ENCODE measurements around the gene TMA7.
"Not testable (repeated sequence)": the region's sequence is repeated elsewhere in the genome, so short reads cannot be mapped to it uniquely, and the experiment has no call there.

Gene TMA7

DNA sequence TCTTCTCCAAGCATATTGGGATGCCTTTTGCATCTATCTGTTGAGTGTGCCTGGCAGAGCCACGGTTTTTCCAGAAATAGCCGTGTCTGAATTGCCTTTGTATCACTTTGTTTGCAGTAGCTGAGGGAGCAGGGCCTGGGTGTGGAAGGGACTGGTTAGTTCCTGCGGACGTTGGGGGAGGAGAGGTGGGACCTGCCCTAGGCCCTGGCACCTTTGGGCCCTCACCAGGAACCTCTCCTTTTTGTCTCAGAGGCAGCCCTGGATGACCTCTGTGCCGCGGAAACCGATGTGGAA is 25.1 kb downstream of the TMA7 start:
- Mint-ChIP-seq H3K4me3 (peak overlapping the region; percentile 94), H3K4me1 (peaks cover 54% of the 10 kb centered on the region), H3K27ac (peak overlapping the region; percentile 95), H3K27me3 (no peaks in the 10 kb centered on the region), H3K36me3 (peaks cover 7% of the 10 kb centered on the region), H3K9me3 (no peaks in the 10 kb centered on the region)

DNA sequence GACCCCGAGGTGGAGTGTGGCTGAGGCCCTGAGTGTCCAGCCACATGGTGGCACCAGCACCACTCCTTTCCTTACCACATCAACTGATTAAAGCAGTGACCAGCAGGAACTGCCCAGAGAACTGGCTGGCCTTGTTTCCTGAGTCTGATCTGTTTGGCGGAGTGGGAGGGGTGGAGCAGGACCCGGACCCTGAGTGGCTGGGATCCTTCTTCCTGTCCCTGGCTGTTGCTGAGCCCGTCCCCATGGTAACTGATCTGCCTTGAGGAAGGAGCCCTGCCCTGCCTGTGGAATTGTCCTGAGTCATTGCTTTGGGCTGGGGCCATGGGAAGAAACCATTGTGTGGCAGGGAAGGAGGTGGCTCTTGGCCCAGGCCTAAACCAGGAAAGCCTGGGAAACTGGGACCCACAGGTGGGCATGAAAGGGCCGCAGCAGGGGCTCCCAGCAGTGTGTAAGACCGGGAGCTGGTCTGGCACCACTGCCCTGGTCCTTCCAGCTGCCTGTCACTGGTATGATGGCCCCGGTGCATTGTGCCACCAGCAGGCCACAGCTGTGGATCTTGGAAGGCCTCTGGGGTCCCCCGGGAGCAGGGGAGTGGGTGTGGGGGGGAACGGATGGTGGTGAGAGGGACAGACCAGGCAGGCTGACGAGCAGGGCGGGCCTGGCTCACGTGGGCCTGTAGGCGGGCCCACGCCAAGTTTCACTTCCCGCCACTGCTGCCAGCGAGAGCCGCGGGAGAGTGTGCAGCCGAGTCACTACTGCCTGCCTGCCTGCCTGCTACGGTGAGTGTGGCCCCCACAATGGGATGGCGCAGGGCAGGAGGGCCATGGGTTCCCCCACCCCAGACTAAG is 25.7 kb downstream of the TMA7 start:
- peaks cover 54% of the 10 kb centered on the region for H3K4me1 Mint-ChIP-seq
- no peaks in the 10 kb centered on the region for H3K27me3 Mint-ChIP-seq
- H3K9me3 Mint-ChIP-seq: no peaks in the 10 kb centered on the region
- H3K27ac Mint-ChIP-seq: peak overlapping the region; percentile 95
- H3K4me3 Mint-ChIP-seq: peak overlapping the region; percentile 94
- peaks cover 5% of the 10 kb centered on the region for H3K36me3 Mint-ChIP-seq

GRCh38 chr3:48466386-48467109 is 26.5 kb downstream of the TMA7 start:
- Mint-ChIP-seq H3K4me3 (peak overlapping the region; percentile 94), H3K4me1 (peaks cover 54% of the 10 kb centered on the region), H3K36me3 (peaks cover 3% of the 10 kb centered on the region), H3K27ac (peak overlapping the region; percentile 95), H3K27me3 (no peaks in the 10 kb centered on the region), H3K9me3 (no peaks in the 10 kb centered on the region)

- peak overlapping the region; percentile 94 for H3K4me3 Mint-ChIP-seq
- no peaks in the 10 kb centered on the region for H3K27me3 Mint-ChIP-seq
- peak overlapping the region; percentile 95 for H3K27ac Mint-ChIP-seq
- H3K9me3 Mint-ChIP-seq: no peaks in the 10 kb centered on the region
- H3K4me1 Mint-ChIP-seq: peaks cover 54% of the 10 kb centered on the region
- peaks cover 3% of the 10 kb centered on the region for H3K36me3 Mint-ChIP-seq
Measured at GRCh38 chr3:48467110-48467454, 27.0 kb downstream of the TMA7 start.

DNA sequence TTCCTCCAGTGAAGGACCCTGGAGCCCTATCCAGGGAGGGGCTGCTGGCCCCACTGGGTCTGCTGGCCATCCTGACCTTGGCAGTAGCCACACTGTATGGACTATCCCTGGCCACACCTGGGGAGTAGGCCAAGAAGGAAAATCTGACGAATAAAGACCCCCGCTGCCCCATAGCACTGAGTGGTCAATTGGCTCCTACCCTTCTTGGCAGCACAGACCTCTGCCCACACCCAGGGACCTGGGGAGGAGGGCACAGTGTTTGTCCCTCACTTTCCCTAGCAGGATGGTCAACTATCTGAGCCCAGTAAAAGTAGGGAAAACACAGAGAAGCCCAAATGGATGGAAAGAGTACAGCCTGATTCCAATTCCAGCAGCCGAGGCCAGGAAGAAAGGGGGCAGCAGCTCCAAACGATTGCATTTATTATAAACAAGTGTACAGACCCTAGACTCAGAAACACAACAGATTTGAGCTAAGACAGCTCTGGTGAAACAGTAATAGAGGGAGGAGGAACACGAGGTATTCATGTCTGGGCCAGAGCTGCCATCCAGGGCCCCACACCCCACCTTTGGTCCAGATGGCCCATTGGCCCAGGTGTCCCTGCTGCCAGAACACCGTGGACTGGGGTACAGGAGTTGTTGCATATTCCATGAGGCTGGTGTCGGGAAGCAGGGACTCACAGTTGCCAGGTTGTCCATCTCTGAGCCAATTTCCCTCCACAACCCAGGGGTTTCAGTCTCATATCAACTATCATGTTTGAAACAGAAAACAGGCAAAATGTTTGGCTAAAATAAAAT is 27.6 kb downstream of the TMA7 start:
- H3K27me3 Mint-ChIP-seq: no peaks in the 10 kb centered on the region
- peaks cover 3% of the 10 kb centered on the region for H3K36me3 Mint-ChIP-seq
- H3K27ac Mint-ChIP-seq: peak overlapping the region; percentile 95
- peaks cover 54% of the 10 kb centered on the region for H3K4me1 Mint-ChIP-seq
- no peaks in the 10 kb centered on the region for H3K9me3 Mint-ChIP-seq
- H3K4me3 Mint-ChIP-seq: peak overlapping the region; percentile 94

DNA sequence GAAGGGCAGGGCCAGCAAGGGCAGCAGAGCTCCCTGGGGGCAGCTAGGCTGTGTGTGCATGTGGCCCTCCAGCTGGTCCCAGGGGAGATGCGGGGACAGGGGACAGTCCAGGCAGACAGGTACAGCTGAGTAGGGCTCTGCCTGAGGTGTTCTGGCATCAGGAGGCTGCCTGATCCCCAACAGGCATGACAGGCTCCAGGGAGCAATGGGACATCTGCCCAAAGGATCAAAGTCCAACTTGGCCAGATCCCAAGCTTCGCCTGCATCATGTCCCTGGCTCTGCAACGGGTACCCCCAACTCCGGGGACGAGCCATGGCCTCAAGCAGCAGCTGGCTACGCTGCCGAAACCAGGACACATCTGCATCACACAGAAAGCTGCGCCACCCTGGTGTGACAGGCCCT is 28.3 kb downstream of the TMA7 start:
- Mint-ChIP-seq H3K4me1 (peaks cover 56% of the 10 kb centered on the region), H3K9me3 (no peaks in the 10 kb centered on the region), H3K27me3 (no peaks in the 10 kb centered on the region), H3K4me3 (peak overlapping the region; percentile 94), H3K36me3 (peaks cover 3% of the 10 kb centered on the region), H3K27ac (peak overlapping the region; percentile 95)

- Mint-ChIP-seq H3K27me3 (no peaks in the 10 kb centered on the region), H3K9me3 (no peaks in the 10 kb centered on the region), H3K27ac (peak overlapping the region; percentile 89), H3K36me3 (peaks cover 3% of the 10 kb centered on the region), H3K4me1 (peaks cover 60% of the 10 kb centered on the region), H3K4me3 (peak overlapping the region; percentile 70)
Measured at GRCh38 chr3:48469046-48469915, 29.2 kb downstream of the TMA7 start.

- Mint-ChIP-seq H3K4me3 (peak overlapping the region; percentile 70), H3K27ac (peak overlapping the region; percentile 89), H3K9me3 (no peaks in the 10 kb centered on the region), H3K4me1 (peaks cover 65% of the 10 kb centered on the region), H3K36me3 (peaks cover 3% of the 10 kb centered on the region), H3K27me3 (no peaks in the 10 kb centered on the region)
Measured at GRCh38 chr3:48470286-48470685, 30.2 kb downstream of the TMA7 start.

DNA sequence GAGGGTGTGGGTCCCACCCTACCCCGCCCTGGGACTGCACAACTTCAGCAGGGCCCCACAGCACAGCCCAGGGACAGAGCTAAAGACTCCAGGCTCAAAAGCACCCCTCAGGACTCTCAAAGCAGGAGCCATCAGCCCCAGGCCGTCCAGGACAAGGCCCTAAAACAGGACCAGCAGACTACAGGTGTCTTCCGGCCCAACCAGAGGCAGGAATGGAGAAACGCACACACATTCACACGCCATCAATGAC is 32.5 kb downstream of the TMA7 start:
- Mint-ChIP-seq H3K36me3 (peaks cover 1% of the 10 kb centered on the region), H3K4me1 (peaks cover 53% of the 10 kb centered on the region), H3K4me3 (peak overlapping the region; percentile 84), H3K27ac (peak overlapping the region; percentile 92), H3K27me3 (no peaks in the 10 kb centered on the region), H3K9me3 (no peaks in the 10 kb centered on the region)

DNA sequence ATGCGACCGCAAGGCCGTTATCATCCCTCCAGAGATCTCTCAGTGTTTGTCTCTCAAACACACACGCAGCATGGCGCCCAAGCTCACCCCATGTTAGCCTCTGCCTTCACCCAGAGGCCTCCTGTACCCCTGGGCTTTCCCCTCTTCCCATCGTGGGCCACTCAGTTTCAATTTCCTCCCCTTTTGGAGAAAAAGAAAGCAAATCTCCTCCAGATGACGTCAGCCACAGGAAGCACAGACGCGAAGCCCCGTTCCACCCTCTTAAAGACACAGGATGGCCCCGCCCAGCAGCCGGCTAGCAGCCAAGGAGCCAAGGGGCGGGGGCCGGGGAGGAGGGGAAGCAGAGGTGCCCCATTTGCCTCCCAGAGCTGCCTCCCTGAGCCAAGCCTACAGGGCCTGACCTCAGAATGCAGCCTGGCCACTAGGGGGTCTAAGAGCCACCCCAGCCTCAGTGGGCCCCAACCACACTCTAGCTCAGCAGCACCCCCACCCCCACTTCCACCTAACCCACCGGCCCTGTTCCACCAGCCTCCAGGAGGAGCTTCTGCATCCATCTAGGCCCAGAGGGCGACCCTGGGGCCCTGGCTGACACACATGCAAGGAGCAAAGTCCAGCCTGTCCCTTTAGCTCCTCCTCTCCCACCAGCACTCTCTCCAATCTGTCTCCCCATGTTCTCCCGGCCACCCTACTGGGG is 33.0 kb downstream of the TMA7 start:
- Mint-ChIP-seq H3K4me1 (peaks cover 53% of the 10 kb centered on the region), H3K27ac (peak overlapping the region; percentile 92), H3K4me3 (peak overlapping the region; percentile 84), H3K36me3 (no peaks in the 10 kb centered on the region), H3K27me3 (no peaks in the 10 kb centered on the region), H3K9me3 (no peaks in the 10 kb centered on the region)

GRCh38 chr3:48473617-48473952 is 33.5 kb downstream of the TMA7 start:
- H3K27me3 Mint-ChIP-seq: no peaks in the 10 kb centered on the region
- H3K4me1 Mint-ChIP-seq: peaks cover 53% of the 10 kb centered on the region
- no peaks in the 10 kb centered on the region for H3K9me3 Mint-ChIP-seq
- H3K4me3 Mint-ChIP-seq: peak overlapping the region; percentile 84
- no peaks in the 10 kb centered on the region for H3K36me3 Mint-ChIP-seq
- peak overlapping the region; percentile 92 for H3K27ac Mint-ChIP-seq

DNA sequence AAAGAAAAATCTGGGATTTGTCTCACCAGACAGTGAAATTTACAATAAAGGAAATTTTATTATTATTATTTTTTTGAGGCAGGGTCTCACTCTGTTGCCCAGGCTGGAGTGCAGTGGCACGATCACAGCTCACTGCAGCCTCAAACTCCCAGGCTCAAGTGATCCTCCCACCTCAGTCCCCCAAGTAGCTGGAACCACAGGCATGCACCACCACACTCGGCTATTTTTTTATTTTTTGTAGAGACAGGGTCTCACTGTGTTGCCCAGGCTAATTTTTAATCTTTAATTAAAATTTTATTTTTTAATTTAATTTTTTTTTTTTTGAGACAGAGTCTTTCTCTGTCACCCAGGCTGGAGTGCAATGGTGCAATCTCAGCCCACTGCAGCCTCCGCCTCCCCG is 34.0 kb downstream of the TMA7 start:
- H3K4me1 Mint-ChIP-seq: peaks cover 53% of the 10 kb centered on the region
- H3K27ac Mint-ChIP-seq, H3K9me3 Mint-ChIP-seq, H3K27me3 Mint-ChIP-seq, H3K36me3 Mint-ChIP-seq, H3K4me3 Mint-ChIP-seq: not testable (repeated sequence)

DNA sequence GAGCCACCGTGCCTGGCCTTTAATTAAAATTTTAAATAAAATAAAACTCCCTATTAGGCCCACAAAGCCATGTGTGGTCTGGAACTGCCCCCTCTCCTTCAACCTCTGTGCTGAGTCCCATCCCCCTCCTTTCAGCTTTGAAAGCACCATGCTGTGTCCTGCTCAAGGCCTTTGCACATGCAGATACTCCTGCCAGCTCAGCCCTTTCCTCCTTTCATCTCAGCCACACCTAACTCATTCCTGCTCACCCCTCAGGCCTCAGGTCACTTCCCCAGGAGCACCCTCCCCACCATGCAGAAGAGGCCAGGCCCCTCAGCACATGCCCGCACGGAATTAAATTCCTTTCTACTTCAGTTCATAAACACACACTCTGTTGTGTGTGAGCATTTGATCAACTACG is 34.6 kb downstream of the TMA7 start:
- H3K27me3 Mint-ChIP-seq: no peaks in the 10 kb centered on the region
- peaks cover 53% of the 10 kb centered on the region for H3K4me1 Mint-ChIP-seq
- no peaks in the 10 kb centered on the region for H3K9me3 Mint-ChIP-seq
- peak overlapping the region; percentile 86 for H3K27ac Mint-ChIP-seq
- H3K36me3 Mint-ChIP-seq: no peaks in the 10 kb centered on the region
- H3K4me3 Mint-ChIP-seq: peak overlapping the region; percentile 30

- peaks cover 50% of the 10 kb centered on the region for H3K4me1 Mint-ChIP-seq
- no peaks in the 10 kb centered on the region for H3K36me3 Mint-ChIP-seq
- H3K9me3 Mint-ChIP-seq: no peaks in the 10 kb centered on the region
- peak overlapping the region; percentile 86 for H3K27ac Mint-ChIP-seq
- no peak overlapping the region for H3K4me3 Mint-ChIP-seq
- H3K27me3 Mint-ChIP-seq: no peaks in the 10 kb centered on the region
Measured at GRCh38 chr3:48475188-48475587, 35.1 kb downstream of the TMA7 start.

Measured in activated naive CD4-positive, alpha-beta T cell treated with anti-CD3 and anti-CD28 coated beads, Interleukin-2, amount 50 U/mL, for 24 hours (primary cell).